EH (cell line): ENCODE results near the gene MCC.

Experiments
- DNase-seq: peaks from one replicate; pipeline ENCODE4 v3.0.0-alpha.2; 2015; ENCODE audit warnings: low read depth

The MCC gene

DNA sequence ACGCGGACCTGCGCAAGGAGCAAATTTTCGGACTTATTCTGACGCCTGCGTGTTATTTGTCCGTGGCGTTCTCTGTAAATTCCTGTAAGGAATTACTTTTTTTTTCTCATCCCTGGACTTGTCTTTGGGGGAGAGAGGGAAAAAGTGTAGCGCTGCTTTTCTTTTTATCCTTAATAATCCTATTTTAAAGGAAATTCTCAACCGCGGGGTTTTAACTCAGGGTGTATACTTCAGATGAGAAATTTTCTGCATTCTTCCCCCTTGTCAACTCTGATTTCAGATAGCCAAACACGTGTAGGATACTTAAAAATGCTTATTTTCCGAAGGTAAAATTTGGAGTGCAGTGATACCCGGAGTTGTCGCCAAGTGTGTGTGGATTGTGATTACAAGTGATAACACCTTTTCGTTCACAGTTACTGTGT, 510.8 kb downstream of the MCC start:
- DNase-seq, result peak; percentile 30

DNA sequence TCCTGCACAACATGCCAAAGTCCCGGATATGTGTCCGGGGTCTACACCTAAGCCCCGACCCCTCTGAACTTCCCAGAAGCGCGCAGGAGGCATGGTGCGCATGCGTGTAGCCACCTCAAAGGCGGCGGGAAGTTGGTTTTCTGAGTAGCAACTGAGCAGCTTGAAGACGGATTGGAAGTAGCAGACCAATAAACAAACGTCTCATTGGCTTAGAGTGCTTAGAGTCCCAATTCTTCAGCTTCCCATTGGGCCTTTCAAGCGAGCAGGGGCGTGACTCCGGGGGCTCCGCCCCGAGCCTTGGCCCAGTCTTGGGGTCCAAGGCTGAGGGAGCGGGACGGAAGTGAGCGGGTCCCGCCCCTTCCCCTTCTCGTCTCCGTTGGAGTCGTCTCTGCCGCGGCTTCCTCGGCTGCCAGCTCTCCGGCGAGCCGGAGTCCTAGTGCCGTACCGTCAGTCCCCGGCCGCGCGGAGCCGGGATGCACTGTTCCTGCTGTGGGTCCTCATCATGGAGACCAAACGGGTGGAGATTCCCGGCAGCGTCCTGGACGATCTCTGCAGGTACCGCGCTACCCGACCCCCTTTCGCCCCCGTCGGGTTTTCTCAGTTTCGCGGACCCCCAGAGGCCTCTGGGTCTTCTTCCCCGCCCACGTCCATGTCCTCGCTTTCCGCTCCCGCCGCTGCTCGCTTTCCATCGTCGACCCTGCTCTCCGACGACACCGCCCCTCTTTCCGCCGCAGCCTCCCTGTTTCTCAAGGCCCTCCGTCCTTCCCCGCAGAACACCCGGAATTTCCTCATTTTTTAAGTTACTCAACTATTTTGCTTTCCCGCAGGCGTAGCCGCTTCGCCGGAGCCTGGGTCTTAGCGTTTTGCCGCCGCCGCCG, 511.6 kb downstream of the MCC start, which contains the start of gene DCP2:
Gene DCP2, plus strand, starts transcription at position 367 of the 878 bp plus-strand sequence. Its CDS starts 136 bp downstream, at position 503.
- peak; percentile 99 for DNase-seq

DNA sequence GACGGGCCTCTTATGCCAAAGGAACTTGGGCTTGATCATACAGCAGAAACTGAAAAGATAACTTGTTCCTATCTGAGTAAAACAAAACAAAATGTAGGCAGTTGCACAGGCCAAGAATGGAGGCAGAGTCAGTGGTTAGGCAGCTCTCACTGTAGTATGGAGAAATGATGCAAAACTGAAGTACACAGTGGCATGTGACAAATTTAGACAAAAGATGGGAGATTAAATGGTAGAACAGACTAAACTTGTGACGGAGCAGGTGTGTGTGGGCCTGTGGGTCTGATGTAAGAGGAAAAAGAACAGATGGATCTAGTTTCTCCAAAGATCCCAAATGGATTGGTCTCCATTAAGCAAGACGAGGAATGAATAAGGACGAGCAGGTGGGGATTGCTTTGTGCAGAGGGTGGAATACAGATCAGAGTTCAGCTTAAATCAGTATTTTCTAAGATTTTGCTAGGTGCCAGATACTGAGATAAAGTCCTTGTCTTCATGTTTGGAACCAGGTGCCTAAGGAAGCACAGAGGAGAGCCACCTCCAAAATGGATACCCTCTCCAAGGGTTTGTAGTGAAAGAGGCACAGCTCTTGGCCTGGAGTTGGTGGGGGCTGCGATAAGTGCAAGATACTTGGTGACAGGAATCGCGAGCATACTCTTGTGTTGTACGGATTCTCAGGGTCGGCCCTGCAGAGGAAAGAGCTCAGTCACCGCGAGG, 512.4 kb downstream of the MCC start:
- no peak for DNase-seq

DNA sequence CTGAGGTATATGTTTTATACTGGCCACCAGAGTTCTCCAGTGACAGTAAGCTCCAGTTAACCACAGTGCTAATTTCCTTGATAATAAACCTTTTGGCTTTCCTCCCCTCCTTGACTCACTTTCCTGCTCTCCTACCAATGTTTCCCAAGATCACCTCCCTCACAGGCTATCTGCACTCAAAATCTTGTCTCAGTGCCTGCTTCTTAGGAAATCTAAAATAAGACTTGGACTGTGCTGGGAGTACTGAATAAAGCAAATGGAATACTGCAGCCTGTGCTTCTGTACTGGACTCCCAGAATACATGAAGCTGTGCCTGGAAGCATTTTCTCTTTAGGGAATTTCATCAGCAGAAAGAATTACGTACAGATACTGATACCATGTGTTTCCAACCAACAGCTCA, 513.4 kb downstream of the MCC start:
- DNase-seq, result no peak

DNA sequence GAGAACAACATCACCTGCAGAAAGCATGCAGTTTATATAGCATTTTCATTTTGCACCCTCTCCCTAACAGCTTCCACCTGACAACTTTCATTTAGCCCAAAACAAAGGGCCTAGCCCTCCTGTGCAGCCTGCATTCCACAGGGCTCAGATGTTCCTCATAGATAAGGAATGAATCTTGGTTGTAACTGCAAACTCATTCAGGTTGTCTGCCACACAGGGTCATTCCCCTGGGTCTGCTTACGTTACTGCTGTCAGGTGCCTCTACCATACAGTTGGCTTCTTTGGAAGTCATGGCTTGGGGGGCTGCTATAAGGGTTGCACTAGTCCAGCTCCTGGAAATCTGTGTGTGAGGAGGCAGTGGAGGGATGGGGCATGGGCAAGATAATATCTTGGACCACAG, 514.3 kb downstream of the MCC start:
- DNase-seq, result no peak

DNA sequence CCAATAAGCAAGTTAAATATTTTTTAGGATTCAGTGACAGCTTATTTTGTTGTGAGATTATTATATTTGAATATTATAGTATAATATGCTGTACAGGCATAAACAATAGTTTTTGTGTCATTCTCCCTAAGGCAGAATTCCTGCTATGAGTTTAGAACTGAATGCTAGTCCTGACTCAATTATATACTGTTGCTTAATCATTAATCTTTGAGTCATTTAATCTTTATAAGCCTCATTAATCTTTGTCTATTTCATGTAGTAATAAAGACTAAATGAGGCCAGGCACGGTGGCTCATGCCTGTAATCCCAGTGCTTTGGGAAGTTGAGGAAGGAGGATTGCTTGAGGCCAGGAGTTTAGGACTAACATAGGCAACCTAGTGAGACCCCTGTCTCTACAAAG, 515.2 kb downstream of the MCC start:
- DNase-seq, result no peak
